Caki2 (cell line): ENCODE measurements around the gene AQP10. TPM values are rescaled to one million over a fixed set of nuclear protein-coding genes. Genes with fewer than 3 reads are reported as not detected.
"Not testable (repeated sequence)": the region's sequence is repeated elsewhere in the genome, so short reads cannot be mapped to it uniquely, and the experiment has no call there.

Experiments
- DNase-seq: peaks from one replicate; pipeline ENCODE4 v3.0.0-alpha.2; 2015; ENCODE audit warnings: low read depth
- in situ Hi-C: cut with HindIII; loops from 2 replicates; pipeline ENCODE4 v1.10.0; 2016; ENCODE audit warnings: low sequenced_read_pairs, low pct_unique_long_range_greater_than_20kb, mixed read lengths
- total RNA-seq: library from RNA; depleted of rRNA; stranded (reverse); fragments of >200 nt; shearing (Covaris generic); gene quantifications from 2 replicates; pipeline ENCODE4 v1.2.3, GENCODE V29; 2014; ENCODE audit warnings: low replicate concordance; rRNA removed

The AQP10 gene
- total RNA-seq, 1 experiment from 2014 or later, result not detected

GRCh38 chr1:154360288-154360687 is 39.4 kb downstream of the AQP10 start:
- in situ Hi-C loops, result no loop called here
- no peak for DNase-seq

DNA sequence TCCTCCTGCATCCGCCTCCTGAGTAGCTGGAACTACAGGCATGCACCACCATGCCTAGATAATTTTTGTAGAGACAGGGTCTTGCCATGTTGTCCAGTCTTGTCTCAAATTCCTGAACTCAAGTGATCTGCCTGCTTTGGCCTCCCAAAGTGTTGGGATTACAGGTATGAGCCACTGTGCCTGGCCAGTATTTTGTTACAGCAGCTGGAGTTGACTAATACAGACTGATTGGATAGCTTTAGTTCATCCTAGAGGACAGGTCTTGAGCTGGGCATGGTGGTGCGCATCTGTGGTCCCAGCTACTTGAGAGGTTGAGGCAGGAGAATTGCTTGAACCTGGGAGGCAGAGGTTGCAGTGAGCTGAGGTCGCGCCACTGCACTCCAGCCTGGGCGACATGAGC is 40.0 kb downstream of the AQP10 start:
- DNase-seq, in situ Hi-C loops: not testable (repeated sequence)

- no peak for DNase-seq
- in situ Hi-C loops, result no loop called here
Measured at GRCh38 chr1:154361357-154361756, 40.5 kb downstream of the AQP10 start.

- peak; percentile 10 for DNase-seq
- in situ Hi-C loops, result no loop called here
Measured at GRCh38 chr1:154371436-154371835, 50.5 kb downstream of the AQP10 start.

DNA sequence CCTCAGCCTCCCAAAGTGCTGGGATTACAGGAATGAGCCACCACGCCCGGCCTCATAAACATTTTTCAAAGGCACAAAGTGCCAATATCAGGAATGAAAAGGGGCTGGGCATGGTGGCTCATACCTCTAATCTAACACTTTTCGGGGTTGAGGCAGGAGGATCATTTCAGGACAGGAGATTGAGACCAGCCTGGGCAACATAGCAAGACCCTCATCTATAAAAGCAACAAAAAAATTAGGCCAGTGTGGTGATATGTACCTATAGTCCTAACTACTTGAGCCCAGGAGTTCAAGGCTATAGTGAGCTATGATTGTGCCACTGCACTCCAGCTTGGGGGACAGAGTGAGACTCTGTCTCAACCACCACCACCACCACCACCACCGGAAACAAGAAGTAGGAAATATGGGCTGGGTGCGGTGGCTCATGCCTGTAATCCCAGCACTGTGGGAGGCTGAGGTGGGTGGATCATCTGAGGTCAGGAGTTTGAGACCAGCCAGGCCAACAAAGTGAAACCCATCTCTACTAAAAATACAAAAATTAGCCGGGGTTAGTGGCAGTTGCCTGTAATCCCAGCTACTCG is 53.0 kb downstream of the AQP10 start:
- DNase-seq, in situ Hi-C loops: not testable (repeated sequence)

Other genes with a start within 250 kb of the AQP10 start
- 0.07 TPM in 1 of 2 replicates, not detected in the other for gene NUP210L, start 166.0 kb upstream of the AQP10 start, total RNA-seq
- gene TPM3, start 129.0 kb upstream of the AQP10 start, total RNA-seq, result 631 and 793 TPM in 2 replicates
- not detected in 2 replicates for gene CFAP141, start 114.8 kb upstream of the AQP10 start, total RNA-seq
- gene UBAP2L, start 100.1 kb upstream of the AQP10 start, total RNA-seq, result 68.5 and 85.7 TPM in 2 replicates
- gene HAX1, start 48.5 kb upstream of the AQP10 start, total RNA-seq, result 139 and 144 TPM in 2 replicates
- 32.6 and 41.2 TPM in 2 replicates for gene ATP8B2, start 4.4 kb downstream of the AQP10 start, total RNA-seq
- 6.5 and 17.5 TPM in 2 replicates for gene IL6R, start 84.2 kb downstream of the AQP10 start, total RNA-seq
- gene TDRD10, start 181.1 kb downstream of the AQP10 start, total RNA-seq, result not detected in 2 replicates
- not detected in 2 replicates for gene SHE, start 181.3 kb downstream of the AQP10 start, total RNA-seq
- 36.7 and 53.7 TPM in 2 replicates for gene UBE2Q1, start 237.6 kb downstream of the AQP10 start, total RNA-seq
- gene CHRNB2, start 246.7 kb downstream of the AQP10 start, total RNA-seq, result 0.03 TPM in 1 of 2 replicates, not detected in the other